Measurements from ENCODE around the gene SLC30A2. TPM values are rescaled to one million over a fixed set of nuclear protein-coding genes. Genes with fewer than 3 reads are reported as not detected.

Gene SLC30A2
- total and polyA plus RNA-seq, 10 of the 15 experiments (the other 5 are each of a cell fraction or from before 2014, with no cell fraction given) = 0.13 TPM; not detected in 9

DNA sequence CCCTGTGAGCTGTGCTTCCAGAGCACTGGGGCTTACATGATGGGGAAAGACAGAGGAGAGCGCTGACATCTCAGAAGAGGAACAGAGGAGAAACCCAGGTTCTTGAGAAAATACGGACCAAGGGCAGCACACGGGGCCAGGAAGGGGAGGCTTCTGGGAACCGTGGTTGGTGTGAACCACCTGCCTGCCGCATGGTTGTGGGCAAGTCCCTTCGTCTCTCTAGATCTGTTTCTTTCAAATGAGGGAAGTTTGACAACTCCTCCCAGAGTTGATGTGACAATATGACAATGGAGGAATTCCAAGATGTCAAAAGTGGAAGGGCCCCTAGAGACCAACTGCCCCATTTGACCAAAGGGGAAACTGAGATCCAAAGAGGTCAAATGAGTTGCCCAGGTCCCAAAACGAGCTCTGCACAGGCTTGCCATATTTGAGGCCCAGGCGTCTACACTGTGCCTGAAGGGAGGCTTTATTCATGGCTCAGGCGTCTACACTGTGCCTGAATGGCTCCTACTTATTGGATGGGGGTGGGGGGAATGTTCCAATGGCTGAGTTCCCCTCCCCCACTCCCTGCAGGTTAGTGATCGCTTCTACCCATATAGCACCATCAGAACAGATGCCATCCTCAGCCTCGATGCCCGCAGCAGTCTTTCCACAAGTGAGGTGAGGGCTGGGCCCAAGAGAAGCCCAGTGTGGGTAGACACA is 13.1 kb downstream of the SLC30A2 start:
- peaks cover 10% of the 10 kb centered on the region; the same call in 1 of the 2 replicates for H3K4me1 ChIP-seq (ENCODE audit: control insufficient read depth, insufficient read depth, low read length)
- H3K79me2 ChIP-seq (ENCODE audit: control insufficient read depth, insufficient read depth, low read length) = no peaks in the 10 kb centered on the region
- no peak overlapping the region for H2AFZ ChIP-seq (ENCODE audit: control insufficient read depth, low read depth, low read length)
- DNase-seq (ENCODE audit: low read depth, low spot score) (no peak), FAIRE-seq (no peak), ATAC-seq (no peak)
- no peak overlapping the region for H3K4me3 ChIP-seq
- no peak overlapping the region for H3K9ac ChIP-seq (ENCODE audit: control insufficient read depth, insufficient read depth, low read length)
- H4K20me1 ChIP-seq (ENCODE audit: control insufficient read depth, insufficient read depth) = no peaks in the 10 kb centered on the region
- POLR2A ChIA-PET = interaction anchor here (0.6 kb wide), 2 partner anchors 592 to 613 kb away, joined by 3 to 4 read pairs; no protein-coding TSS in a partner anchor
- H3K36me3 ChIP-seq (ENCODE audit: control insufficient read depth in 2 of 2, insufficient read depth in 2 of 2, low read length in 1 of 2) = no peaks in the 10 kb centered on the region
- TF ChIP-seq YBX1 (IDR thresholded peaks at IDR 0.05) = no peak
- no peak for TF ChIP-seq CHD1 (IDR thresholded peaks at IDR 0.05; ENCODE audit: low read depth, low read length)
- TF ChIP-seq, protein P1, sequence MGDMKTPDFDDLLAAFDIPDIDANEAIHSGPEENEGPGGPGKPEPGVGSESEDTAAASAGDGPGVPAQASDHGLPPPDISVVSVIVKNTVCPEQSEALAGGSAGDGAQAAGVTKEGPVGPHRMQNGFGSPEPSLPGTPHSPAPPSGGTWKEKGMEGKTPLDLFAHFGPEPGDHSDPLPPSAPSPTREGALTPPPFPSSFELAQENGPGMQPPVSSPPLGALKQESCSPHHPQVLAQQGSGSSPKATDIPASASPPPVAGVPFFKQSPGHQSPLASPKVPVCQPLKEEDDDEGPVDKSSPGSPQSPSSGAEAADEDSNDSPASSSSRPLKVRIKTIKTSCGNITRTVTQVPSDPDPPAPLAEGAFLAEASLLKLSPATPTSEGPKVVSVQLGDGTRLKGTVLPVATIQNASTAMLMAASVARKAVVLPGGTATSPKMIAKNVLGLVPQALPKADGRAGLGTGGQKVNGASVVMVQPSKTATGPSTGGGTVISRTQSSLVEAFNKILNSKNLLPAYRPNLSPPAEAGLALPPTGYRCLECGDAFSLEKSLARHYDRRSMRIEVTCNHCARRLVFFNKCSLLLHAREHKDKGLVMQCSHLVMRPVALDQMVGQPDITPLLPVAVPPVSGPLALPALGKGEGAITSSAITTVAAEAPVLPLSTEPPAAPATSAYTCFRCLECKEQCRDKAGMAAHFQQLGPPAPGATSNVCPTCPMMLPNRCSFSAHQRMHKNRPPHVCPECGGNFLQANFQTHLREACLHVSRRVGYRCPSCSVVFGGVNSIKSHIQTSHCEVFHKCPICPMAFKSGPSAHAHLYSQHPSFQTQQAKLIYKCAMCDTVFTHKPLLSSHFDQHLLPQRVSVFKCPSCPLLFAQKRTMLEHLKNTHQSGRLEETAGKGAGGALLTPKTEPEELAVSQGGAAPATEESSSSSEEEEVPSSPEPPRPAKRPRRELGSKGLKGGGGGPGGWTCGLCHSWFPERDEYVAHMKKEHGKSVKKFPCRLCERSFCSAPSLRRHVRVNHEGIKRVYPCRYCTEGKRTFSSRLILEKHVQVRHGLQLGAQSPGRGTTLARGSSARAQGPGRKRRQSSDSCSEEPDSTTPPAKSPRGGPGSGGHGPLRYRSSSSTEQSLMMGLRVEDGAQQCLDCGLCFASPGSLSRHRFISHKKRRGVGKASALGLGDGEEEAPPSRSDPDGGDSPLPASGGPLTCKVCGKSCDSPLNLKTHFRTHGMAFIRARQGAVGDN (IDR thresholded peaks at IDR 0.05) = peak; percentile 54; the same call in 1 of the 2 replicates
- intact Hi-C loops (cut with micrococcal nuclease; ENCODE audit: unreplicated experiment) (no loop called here), in situ Hi-C loops (cut with MboI) (no loop called here)
- CTCF ChIA-PET = interaction anchor here (1.7 to 4.2 kb wide), 3 partner anchors 112 to 137 kb away, joined by 6 to 35 read pairs (median 7); no protein-coding TSS in a partner anchor
- WGBS (ENCODE audit: insufficient coverage, insufficient replicate concordance, low lambda C conversion rate, missing lambda C conversion rate) = 38% methylated on average over 12 of the region's 12 CpGs
- H3K27me3 ChIP-seq (replicated peaks in 1 of 2; ENCODE audit: control insufficient read depth in 2 of 2, insufficient read depth in 2 of 2, low read length in 1 of 2) = peaks cover 0 to 2% of the 10 kb centered on the region in 2 experiments
- no peak overlapping the region for H3K4me2 ChIP-seq (ENCODE audit: control insufficient read depth, insufficient read depth)
- 0 out of 3 replicates have a peak, but pooled peaks cover 2% of the 10 kb centered on the region for H3K9me3 ChIP-seq (replicated peaks; ENCODE audit: control insufficient read depth, insufficient read depth, low read length)
- no peak overlapping the region for H3K27ac ChIP-seq (ENCODE audit: control insufficient read depth, insufficient read depth)
- RAD21 ChIA-PET (ENCODE audit: unreplicated experiment) = no interaction called here
- no TSS peak for BruUV-seq (replicated peaks)
- SMC1A ChIA-PET (ENCODE audit: uncharacterized antibody, unreplicated experiment) = interaction anchor here (0.8 to 1.2 kb wide), 2 partner anchors 35 to 137 kb away, joined by 3 to 5 read pairs; partner anchors contain the start of gene PAFAH2
